DLD1 (cell line): ENCODE data around the gene IQGAP3.
"Not testable (repeated sequence)": the region's sequence is repeated elsewhere in the genome, so short reads cannot be mapped to it uniquely, and the experiment has no call there.

Experiments
- in situ Hi-C: cut with HindIII; loops from 2 replicates; pipeline ENCODE4 v1.10.0; 2017; ENCODE audit warnings: low sequenced_read_pairs

Gene IQGAP3, protein sequence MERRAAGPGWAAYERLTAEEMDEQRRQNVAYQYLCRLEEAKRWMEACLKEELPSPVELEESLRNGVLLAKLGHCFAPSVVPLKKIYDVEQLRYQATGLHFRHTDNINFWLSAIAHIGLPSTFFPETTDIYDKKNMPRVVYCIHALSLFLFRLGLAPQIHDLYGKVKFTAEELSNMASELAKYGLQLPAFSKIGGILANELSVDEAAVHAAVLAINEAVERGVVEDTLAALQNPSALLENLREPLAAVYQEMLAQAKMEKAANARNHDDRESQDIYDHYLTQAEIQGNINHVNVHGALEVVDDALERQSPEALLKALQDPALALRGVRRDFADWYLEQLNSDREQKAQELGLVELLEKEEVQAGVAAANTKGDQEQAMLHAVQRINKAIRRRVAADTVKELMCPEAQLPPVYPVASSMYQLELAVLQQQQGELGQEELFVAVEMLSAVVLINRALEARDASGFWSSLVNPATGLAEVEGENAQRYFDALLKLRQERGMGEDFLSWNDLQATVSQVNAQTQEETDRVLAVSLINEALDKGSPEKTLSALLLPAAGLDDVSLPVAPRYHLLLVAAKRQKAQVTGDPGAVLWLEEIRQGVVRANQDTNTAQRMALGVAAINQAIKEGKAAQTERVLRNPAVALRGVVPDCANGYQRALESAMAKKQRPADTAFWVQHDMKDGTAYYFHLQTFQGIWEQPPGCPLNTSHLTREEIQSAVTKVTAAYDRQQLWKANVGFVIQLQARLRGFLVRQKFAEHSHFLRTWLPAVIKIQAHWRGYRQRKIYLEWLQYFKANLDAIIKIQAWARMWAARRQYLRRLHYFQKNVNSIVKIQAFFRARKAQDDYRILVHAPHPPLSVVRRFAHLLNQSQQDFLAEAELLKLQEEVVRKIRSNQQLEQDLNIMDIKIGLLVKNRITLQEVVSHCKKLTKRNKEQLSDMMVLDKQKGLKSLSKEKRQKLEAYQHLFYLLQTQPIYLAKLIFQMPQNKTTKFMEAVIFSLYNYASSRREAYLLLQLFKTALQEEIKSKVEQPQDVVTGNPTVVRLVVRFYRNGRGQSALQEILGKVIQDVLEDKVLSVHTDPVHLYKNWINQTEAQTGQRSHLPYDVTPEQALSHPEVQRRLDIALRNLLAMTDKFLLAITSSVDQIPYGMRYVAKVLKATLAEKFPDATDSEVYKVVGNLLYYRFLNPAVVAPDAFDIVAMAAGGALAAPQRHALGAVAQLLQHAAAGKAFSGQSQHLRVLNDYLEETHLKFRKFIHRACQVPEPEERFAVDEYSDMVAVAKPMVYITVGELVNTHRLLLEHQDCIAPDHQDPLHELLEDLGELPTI (N-terminal part only)

DNA sequence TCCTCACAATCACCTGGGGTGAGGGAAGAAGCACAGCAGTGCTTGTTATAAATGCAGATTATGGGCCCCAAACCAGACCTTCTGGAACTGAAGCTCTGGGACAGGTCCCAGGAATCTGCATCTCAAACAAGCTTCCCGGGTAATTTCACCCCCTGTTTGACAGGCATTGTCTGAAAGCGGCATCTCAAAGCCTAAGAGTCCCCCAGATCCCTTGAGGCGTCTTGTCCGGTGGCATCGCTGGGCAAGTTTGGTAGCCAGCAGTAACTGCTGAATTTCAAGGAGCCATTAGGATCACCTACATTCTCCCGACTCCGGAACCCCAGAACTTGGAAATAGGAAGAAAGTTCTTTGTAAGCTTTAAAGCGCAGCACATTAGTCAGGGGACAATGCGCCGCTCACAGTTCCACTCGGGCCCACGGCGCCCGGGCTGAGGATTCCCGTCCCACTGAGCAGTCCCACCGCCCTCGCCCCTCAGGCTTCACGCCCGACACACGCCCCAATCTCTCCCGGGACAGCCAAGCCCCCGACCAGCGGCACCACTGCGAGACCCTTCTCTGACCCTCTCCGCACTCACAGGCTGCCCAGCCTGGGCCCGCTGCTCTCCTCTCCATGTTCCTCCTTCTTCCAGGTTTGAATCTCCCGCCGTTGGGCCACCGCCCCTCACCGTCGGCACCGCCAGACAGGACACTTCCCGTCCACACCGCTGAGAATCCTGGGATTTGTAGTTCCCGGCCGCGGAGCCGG lies at the start of gene IQGAP3:
Gene IQGAP3 (minus strand): TSS at position 647 of the 744 bp plus-strand sequence. CDS start 36 bp downstream, at position 611.
- in situ Hi-C loops: no loop called here

DNA sequence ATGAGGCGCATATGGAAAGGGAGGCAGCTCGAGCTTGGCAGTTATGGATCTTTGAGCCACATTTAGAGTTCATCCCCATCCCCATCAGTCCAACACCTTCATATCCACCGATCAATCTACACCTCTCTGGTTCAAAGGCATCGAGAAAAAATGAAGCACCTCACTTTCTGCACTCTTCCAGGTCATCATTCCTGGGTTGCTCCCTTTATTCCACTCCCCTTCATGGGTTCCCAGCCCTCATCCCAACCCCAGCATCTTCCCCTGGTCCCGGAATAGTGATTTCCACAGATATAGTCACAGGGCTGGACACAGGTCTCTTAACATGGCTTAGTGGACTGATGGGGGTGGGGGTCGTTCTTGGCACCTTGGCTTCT lies 47.2 kb upstream of the IQGAP3 start:
- in situ Hi-C loops: no loop called here

DNA sequence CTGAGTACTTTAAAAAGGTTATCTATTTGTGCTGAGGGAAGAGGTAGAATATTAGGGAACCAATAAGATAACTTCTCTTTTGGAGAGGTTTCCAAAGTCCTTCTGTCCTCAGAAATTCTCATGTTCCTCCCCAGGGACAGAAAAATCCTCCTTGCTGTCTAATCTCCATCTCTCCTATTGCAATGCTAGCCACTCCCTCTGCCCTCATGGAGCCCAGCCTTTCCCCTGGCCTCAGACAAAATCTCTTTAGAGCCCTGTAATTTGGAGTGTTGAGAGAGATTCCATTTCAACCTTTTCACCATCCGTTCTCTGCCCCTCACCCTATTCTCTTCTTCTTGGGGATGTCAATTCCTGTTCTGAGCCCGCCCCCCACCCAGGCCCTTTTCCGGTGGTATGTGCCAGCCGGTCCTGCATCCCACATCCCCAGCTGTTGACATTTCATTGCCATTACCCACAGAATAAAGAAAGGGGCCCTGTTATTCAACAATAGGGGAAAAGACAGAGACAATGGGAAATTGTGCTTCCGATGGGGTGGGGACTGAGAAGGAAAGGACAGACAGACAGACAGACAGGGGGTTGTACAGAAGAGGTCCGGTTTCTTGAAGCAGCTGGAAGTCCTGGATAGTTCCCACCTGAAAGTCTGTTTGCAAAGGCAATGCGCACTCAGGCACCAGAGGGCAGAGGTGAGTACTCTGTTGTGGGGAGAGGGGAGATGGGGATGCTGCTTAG lies 46.7 kb upstream of the IQGAP3 start, which contains the start of gene HAPLN2:
Gene HAPLN2 (plus strand): TSS at position 563 of the 729 bp plus-strand sequence. CDS start 4,076 bp downstream, outside the sequence.
- in situ Hi-C loops: no loop called here

DNA sequence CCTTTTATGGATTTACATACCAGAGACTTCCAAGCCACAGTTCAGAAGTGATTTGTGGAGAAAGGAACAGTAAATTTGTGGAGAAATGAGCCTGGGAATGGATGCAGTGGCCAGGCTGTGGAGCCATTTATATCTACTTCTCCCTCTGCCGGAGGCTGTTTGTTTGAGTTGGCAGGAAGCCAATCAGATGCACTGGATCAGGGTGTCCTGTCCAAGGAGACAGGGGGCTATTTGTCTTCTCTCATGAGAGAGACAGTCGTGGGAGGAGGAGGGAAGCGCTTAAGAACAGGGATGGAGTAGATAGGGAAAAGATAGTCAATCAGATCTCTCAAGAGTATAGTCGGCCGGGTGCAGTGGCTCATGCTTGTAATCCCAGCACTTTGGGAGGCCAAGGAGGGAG lies 44.1 kb upstream of the IQGAP3 start:
- in situ Hi-C loops: no loop called here

DNA sequence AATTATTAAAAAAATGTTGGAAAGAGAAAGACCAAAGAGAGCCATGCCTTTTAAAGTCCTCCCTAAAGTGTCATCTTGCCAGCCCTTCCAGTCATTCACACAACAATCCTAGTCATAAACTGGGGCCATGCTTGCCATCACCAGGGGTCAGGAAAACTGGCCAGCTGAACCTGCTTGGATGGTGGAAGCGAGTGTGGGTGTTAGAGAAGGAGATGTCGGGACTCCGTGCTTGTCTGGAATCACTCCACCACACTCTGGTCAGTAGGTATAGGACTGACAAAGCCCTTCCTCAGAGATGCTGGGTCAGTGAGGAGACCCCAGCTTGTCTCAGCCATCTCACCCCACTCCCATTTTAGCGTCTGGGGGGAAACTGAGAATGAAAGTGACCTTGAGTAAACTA lies 43.6 kb upstream of the IQGAP3 start:
- in situ Hi-C loops: no loop called here

DNA sequence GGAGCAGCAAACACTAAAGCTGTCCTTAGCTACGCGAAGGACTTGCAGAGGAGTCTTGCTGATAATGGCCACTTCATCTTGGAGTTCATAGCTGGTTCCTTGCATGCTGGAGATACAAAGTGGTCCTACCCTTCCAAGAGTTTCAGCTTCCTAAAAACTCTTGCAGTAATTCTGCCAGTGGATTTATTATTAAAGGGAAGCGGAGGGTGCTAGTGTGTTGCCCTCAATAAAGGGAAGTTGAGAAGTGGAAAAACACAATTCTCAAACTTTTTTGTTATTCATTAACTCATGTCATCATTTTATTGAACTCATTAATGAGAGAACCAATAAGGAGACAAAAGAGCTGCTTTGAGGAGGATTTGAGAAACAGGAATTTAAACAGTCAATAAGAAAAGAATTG lies 40.3 kb upstream of the IQGAP3 start:
- in situ Hi-C loops: no loop called here

DNA sequence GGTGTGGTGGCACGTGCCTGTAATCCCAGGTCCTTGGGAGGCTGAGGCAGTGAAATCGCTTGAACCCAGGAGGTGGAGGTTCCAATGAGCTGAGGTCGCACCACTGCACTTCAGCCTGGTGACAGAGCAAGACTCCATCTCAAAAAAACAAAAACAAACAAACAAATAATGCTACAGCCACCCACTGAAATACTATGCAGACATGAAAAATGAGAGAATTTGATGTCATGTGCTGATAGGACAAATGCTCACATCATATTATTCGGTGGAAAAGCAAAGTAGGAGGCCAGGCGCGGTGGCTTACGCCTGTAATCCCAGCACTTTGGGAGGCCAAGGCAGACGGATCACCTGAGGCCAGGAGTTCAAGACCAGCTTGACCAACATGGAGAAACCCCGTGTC lies 37.7 kb upstream of the IQGAP3 start:
- in situ Hi-C loops: not testable (repeated sequence)

DNA sequence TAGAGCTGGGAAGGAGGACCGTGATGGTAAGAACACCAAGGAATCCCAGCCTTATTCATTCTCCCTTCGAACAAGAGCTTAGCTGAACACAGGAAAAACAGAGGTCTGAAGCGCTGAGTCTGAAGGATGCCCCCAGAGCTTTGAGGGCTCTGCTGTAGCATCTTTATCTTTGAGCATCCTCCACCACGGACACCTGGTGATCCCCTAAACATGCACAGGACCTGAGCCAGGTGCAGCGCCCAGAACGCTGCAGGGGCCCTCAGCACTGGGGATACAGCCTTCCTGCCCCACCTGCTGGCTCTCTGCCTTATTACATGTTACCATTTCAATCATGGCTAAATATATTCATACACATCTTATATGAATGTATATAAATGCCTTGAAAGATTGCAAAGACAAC lies 36.6 kb upstream of the IQGAP3 start:
- in situ Hi-C loops: no loop called here

DNA sequence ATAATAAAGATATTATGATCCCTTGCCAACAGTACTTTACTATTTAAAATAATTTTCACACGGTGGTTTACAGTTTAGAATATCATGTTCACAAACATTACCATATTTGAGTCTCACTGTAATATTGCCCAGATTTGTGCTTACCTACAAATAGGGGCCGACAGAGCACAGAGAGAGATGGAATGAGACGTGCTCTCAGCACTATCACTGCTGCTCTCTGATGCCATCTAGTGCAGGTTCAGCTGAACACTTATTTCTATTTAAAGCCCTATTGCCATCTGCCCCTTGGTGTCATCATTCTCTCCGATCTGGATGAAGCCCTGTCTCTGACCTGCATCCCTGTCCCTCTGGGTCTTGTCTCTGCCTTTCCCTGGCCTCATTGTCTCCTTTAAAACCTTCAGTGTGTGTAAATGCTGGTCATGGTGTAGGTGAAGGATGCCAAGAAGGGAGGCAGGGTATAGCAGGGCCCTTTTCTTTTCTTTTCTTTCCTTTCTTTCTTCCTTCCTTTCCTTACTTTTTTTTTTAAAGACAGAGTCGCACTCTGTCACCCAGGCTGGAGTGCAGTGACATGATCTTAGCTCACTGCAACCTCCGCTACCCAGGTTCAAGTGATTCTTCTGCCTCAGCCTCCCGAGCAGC lies 35.8 kb upstream of the IQGAP3 start:
- in situ Hi-C loops: no loop called here

DNA sequence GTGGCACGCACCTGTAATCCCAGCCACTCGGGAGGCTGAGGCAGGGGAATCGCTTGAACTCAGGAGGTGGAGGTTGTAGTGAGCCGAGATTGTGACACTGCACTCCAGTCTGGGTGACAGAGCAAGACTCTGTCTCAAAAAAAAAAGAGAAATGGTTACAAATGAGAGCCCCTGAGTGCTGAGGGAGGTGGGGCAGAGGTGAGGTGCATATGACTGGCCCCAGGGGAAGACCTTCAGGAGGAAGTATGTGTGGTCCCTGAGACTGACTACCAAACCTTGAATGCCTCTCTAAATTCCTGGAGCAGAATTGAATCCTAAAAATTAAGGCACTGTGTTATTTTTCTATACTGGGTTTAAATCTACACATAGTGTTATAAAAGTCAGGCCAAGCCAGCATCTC lies 35.0 kb upstream of the IQGAP3 start:
- in situ Hi-C loops: not testable (repeated sequence)

DNA sequence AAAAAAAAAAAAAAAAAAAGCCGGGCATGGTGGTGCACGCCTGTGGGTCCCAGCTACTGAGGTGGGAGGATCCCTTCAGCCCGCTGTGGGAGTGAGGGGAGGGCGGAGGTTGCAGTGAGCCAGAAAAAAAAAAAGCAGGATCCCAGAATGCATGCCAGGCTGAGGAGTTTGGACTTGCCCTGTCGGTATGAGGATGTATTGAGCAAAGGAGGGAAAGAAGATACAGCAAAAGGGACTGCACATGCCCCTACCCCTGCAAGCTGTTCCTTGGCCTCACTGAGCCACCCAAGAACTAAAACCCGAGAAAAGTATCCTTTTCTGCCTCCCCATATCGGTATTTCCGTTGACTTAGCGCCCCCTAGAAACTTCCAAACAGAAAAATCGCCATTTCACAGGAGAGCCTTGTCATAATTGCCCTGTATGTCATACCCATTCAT lies 30.2 kb upstream of the IQGAP3 start:
- in situ Hi-C loops: no loop called here

DNA sequence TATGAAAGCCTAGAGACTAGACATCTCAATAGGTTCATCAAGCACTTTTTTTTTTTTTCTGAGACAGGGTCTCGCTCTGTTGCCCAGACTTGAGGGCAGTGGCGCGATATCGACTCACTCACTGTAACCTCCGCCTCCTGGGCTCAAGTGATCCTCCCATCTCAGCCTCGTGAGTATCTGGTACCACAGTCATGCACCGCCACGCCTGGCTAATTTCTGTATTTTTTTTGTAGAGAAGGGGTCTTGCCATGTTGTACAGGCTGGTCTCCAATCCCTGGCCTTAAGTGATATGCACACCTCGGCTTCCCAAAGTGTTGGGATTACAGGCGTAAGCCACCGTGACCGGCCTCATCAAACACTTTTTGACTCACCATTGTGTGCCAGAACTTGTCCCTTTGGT lies 29.5 kb upstream of the IQGAP3 start:
- in situ Hi-C loops: no loop called here

DNA sequence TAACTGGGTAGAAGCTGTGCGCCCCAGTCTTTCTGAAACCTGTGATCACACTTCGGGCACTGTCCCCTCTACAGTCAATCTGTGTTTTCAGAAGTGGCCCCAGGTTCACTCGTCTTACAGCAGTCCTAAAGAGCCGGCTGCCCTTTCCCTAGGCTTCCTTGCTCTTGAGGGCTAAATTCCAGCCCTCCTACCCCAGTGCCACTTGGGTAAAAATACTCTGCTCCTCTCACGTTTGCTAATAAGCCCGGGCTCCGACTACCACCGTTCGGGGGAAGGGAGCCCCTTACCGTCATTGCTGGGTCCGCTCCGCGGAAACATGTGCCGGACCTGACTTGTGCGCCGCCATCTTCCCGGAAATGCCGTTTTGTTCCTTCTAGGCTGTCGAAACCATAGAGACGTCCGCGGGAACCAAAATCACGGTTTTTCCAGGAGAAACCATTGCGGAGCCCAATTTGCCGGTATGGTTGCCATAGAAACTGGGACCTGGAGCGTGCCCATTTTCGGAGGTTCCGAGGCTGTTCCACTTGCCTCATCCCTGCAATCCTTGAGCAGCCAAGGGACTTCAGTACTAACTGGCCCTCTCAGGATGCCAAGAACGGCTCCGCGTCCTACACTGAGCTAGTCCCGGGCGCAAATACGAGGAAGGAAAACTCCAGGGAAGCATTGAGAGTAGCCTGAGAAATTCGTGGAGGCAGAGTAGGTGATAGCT lies 28.9 kb upstream of the IQGAP3 start, which contains the start of gene GPATCH4:
Gene GPATCH4 (minus strand): TSS at position 358 of the 709 bp plus-strand sequence.
- in situ Hi-C loops: no loop called here

DNA sequence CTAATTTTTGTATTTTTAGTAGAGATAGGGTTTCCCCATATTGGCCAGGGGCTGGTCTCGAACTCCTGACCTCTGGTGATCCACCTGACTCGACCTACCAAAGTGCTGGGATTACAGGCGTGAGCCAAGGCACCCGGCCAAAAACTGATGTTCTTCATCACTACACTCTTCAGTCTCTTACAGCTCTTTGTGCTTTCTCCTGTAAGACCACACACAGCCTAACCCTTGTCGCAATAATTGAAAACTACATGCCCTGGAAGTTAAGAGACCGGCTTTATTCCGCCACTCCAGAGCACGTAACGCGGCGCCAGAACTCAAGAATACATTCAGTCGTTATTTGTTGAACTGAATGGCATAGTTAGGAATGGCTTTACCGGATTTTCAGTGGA lies 28.4 kb upstream of the IQGAP3 start:
- in situ Hi-C loops: no loop called here

DNA sequence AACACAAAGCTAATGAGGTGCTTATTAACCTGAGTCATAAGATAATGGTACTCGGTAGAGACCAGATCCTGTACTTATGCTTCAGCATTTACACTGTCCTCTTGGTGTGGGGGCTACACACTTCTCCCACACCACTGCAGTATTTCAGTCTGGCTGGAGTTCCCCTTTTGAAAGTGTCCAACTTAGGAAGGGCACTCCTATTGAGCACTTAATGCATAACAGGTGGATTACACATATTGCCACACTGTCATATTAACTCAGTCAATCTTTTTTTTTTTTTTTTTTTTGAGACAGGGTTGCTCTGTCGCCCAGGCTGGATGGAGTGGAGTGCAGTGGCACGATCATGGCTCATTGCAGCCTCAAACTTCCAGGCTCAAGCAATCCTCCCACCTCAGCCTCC lies 27.4 kb upstream of the IQGAP3 start:
- in situ Hi-C loops: no loop called here

DNA sequence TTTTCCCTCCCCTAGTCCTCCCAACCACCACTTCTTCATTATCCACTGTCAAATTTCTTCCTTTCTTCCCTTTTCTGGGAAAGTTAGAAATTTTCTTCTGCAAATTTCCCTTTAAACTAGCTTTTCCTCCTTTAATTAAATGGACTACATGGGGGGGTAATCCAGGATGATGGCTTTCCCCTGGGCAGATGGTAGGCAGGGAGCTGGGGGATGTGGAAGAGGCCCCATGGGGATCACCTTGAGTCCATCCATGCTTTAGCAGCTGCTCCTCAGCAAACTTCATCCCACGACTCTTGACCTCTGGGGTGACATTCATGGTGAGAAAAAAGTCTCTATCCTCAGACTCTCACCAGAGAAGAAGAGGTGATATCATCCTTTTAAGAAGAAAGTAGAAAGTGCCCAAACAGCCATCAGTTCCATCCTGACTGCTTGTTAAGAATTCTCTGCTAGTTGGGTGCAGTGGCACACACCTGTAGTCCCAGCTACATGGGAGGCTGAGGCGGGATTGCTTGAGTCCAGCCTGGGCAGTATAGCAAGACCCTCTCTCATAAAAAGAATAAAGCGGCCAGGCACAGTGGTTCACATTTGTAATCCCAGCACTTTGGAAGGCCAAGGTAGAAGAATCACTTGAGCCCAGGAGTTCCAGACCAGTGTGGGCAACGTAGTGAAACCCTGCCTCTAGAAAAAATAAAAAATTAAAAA lies 26.5 kb upstream of the IQGAP3 start:
- in situ Hi-C loops: no loop called here

DNA sequence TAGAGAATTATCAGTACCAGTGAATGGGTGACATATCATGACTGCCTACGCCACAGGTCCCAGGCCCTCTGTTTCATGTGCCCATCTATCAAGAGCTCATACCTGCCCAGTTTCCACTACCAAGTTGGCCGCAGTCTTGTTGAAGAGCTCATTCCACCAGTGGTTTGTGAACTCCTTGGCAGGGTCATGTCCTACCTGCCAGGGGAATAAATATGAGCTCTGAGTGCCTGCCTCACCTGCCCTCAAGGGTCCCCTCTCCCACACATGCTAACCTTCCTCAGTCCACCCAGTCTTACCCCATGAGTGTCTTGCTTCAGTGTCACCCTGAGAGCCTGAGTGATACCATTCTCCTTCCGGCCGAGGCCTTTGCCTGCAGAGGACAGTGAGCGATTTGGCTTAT lies 25.8 kb upstream of the IQGAP3 start:
- in situ Hi-C loops: no loop called here

DNA sequence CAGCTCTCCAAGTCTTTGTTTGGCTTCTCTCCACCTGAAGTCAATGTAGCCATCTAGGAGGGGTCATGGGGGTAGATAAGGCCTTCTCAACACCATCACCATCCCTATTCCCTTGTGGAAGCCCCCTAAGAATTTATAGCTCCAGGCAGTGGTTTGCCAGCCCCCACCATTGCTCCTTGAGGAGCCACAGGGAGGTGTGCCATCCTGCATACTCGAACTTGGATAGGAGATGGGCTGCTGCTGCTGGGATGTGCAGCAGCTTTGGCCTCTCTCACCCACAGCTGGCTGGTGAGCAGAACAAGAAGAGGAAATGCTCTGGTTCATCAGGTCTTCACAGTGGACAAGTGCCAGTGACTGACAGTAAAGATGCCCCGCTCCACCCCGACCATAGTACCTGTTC lies 24.1 kb upstream of the IQGAP3 start:
- in situ Hi-C loops: no loop called here
